DMS153 treated with DMSO at 0.1 percent for 48 hours (cell line): ENCODE data around the gene PRAMEF18.
"Not testable (repeated sequence)": the region's sequence is repeated elsewhere in the genome, so short reads cannot be mapped to it uniquely, and the experiment has no call there.

Source experiments
- DNase-seq: peaks from one replicate; lab custom pipeline; 2025; ENCODE audit not compliant: unreplicated experiment; lab: John Stamatoyannopoulos, UW

Gene PRAMEF18

DNA sequence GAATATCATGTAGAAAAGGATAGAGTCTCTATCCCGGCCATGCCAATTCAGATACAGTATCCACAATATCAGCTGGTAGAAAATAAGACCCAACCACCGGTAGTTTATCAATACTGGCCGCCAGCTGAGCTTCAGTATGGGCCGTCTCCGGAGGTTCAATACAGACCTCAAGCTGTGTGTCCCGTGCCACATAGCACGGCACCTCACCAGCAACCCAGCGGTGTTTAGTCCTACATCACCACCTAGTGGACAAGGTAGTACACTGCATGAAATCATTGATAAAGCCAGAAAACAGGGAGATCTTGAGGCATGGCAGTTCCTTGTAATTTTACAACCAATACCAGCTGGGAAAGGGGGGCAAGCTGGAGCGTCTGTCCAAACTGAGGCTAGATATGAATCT is 17.2 kb downstream of the PRAMEF18 start:
- not testable (repeated sequence) for DNase-seq

DNA sequence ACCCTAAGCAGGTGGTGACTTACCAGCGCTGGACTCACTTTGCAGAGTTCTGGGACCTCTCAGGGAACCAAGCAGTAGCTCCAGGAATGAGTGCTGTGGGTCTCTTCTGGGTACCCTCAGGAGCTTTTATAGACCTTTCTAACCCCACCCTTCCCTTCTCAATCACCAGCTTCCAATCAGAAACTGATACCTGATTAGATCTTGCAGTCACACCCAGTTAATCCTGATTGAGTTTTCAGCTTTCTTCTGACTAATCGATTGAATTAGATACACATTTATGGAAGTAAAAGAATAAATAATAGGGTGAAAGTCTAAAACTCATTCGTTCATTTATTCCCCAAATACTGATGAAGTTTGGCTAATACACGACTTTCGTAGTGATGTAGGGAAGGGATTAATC is 24.6 kb downstream of the PRAMEF18 start, which contains the start of gene PRAMEF13:
PRAMEF13 (minus strand) TSS at position 101 of the 400 bp plus-strand sequence. CDS start 1,820 bp downstream, outside the sequence.
- not testable (repeated sequence) for DNase-seq
